Keratinocyte (primary cell): ENCODE data around the gene ERICH4.

ENCODE experiments used
- EZH2 ChIP-seq: IDR thresholded peaks from one replicate; pipeline ENCODE4 v1.6.1; 2012; ENCODE audit warnings: inconsistent platforms, mild to moderate bottlenecking, low read length, moderate library complexity
- TF ChIP-seq, protein P1 (sequence below), 3 experiments: IDR thresholded peaks in 1 of 3; conservative IDR thresholded peaks in 1 of 3; optimal IDR thresholded peaks in 1 of 3; 2 replicates in 2 of 3; 3 replicates in 1 of 3; pipeline versions ENCODE3 to v1.5.1; 2011; ENCODE audit warnings: low read length in 3 of 3, mild to moderate bottlenecking in 3 of 3, moderate library complexity in 2 of 3, control low read depth in 1 of 3, inconsistent platforms in 1 of 3; ENCODE audit not compliant: insufficient read depth in 2 of 3; ENCODE audit errors: extremely low read depth in 1 of 3

DNA sequence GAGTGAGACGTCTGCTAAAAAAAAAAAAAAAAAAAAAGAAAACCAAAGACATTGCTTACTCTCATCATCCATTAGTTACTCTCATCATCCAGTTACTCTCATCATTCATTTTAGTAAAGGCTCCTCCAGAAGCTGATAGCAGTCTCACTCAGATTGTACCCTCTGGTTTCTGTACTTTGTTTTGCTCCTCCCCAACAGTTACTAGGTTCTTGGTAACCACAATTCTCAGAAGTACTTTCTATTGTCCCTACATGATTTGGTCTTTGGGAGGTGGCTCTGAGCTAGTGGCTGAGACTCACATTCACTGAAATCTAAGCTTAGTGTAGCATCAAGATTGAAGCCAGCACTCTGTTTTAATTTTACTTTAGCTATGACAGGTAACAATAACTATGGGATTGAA lies 14.3 kb downstream of the ERICH4 start:
- TF ChIP-seq, protein P1, sequence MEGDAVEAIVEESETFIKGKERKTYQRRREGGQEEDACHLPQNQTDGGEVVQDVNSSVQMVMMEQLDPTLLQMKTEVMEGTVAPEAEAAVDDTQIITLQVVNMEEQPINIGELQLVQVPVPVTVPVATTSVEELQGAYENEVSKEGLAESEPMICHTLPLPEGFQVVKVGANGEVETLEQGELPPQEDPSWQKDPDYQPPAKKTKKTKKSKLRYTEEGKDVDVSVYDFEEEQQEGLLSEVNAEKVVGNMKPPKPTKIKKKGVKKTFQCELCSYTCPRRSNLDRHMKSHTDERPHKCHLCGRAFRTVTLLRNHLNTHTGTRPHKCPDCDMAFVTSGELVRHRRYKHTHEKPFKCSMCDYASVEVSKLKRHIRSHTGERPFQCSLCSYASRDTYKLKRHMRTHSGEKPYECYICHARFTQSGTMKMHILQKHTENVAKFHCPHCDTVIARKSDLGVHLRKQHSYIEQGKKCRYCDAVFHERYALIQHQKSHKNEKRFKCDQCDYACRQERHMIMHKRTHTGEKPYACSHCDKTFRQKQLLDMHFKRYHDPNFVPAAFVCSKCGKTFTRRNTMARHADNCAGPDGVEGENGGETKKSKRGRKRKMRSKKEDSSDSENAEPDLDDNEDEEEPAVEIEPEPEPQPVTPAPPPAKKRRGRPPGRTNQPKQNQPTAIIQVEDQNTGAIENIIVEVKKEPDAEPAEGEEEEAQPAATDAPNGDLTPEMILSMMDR (optimal IDR thresholded peaks at IDR 0.05 in 1 of 3, IDR thresholded peaks at IDR 0.05 in 1 of 3, conservative IDR thresholded peaks at IDR 0.05 in 1 of 3; ENCODE audit: extremely low read depth in 1 of 3, insufficient read depth in 2 of 3, low read length in 3 of 3), result no peak
- TF ChIP-seq EZH2, result no peak
